ENCODE results near the gene ZNF273. TPM values are rescaled to one million over a fixed set of nuclear protein-coding genes. Genes with fewer than 3 reads are reported as not detected.
A peak's percentile ranks its signal among the peaks of the same experiment; 100 is the strongest.

The ZNF273 gene
- total RNA-seq, 2 experiments from 2014 or later, result 11.3 to 11.9 TPM

GRCh38 chr7:64879800-64880199, 23.3 kb upstream of the ZNF273 start:
- TF ChIP-seq CTCF (IDR thresholded peaks at IDR 0.05), result no peak
- DNase-seq (no peak), ATAC-seq (no peak)
- peaks cover 5% of the 10 kb centered on the region for H3K9me3 Mint-ChIP-seq
- H3K27me3 Mint-ChIP-seq, result peaks cover 39% of the 10 kb centered on the region
- H3K36me3 Mint-ChIP-seq (ENCODE audit: low read depth), result no peaks in the 10 kb centered on the region
- ChIA-PET POLR2A (no interaction called here), CTCF (no interaction called here)
- no peak overlapping the region for H3K27ac Mint-ChIP-seq
- H3K4me3 Mint-ChIP-seq, result no peak overlapping the region
- peaks cover 10% of the 10 kb centered on the region for H3K4me1 Mint-ChIP-seq (ENCODE audit: low read depth)
- intact Hi-C loops (cut with micrococcal nuclease), result no loop called here

GRCh38 chr7:64880322-64881297, 22.5 kb upstream of the ZNF273 start:
- ChIA-PET POLR2A (no interaction called here), CTCF (no interaction called here)
- Mint-ChIP-seq H3K27me3 (peaks cover 40% of the 10 kb centered on the region), H3K9me3 (peaks cover 5% of the 10 kb centered on the region), H3K4me3 (no peak overlapping the region), H3K27ac (no peak overlapping the region), H3K4me1 (ENCODE audit: low read depth) (peaks cover 10% of the 10 kb centered on the region), H3K36me3 (ENCODE audit: low read depth) (no peaks in the 10 kb centered on the region)
- TF ChIP-seq CTCF (IDR thresholded peaks at IDR 0.05), result no peak
- DNase-seq, result no peak
- intact Hi-C loops (cut with micrococcal nuclease), result no loop called here
- no peak for ATAC-seq

- no peak for TF ChIP-seq CTCF (IDR thresholded peaks at IDR 0.05)
- no peak for ATAC-seq
- intact Hi-C loops (cut with micrococcal nuclease), result no loop called here
- H3K36me3 Mint-ChIP-seq (ENCODE audit: low read depth), result no peaks in the 10 kb centered on the region
- H3K27me3 Mint-ChIP-seq, result peaks cover 45% of the 10 kb centered on the region
- peaks cover 5% of the 10 kb centered on the region for H3K9me3 Mint-ChIP-seq
- ChIA-PET POLR2A (no interaction called here), CTCF (no interaction called here)
- no peak overlapping the region for H3K4me3 Mint-ChIP-seq
- H3K4me1 Mint-ChIP-seq (ENCODE audit: low read depth), result peaks cover 14% of the 10 kb centered on the region
- no peak for DNase-seq
- H3K27ac Mint-ChIP-seq, result no peak overlapping the region
Measured at GRCh38 chr7:64881461-64882287, 21.4 kb upstream of the ZNF273 start.

GRCh38 chr7:64882341-64883112, 20.5 kb upstream of the ZNF273 start:
- peak; percentile 54 for DNase-seq
- TF ChIP-seq CTCF (IDR thresholded peaks at IDR 0.05), result no peak
- ATAC-seq, result peak; percentile 55
- Mint-ChIP-seq H3K4me1 (ENCODE audit: low read depth) (peaks cover 18% of the 10 kb centered on the region), H3K4me3 (peak overlapping the region; percentile 42), H3K36me3 (ENCODE audit: low read depth) (no peaks in the 10 kb centered on the region), H3K9me3 (peaks cover 5% of the 10 kb centered on the region), H3K27me3 (peaks cover 47% of the 10 kb centered on the region), H3K27ac (no peak overlapping the region)
- POLR2A ChIA-PET, result no interaction called here
- intact Hi-C loops (cut with micrococcal nuclease), result no loop called here
- CTCF ChIA-PET, result no interaction called here
